IgD-negative memory B cell (primary cell): ENCODE results near the gene BAAT. TPM values are rescaled to one million over a fixed set of nuclear protein-coding genes. Genes with fewer than 3 reads are reported as not detected.

Source experiments
- H3K27ac Mint-ChIP-seq, 3 donors: one replicate each; pipeline ENCODE4 v1.8.0; 2020 to 2022; ENCODE audit warnings: mild to moderate bottlenecking in 3 of 3, mixed read lengths in 3 of 3, moderate library complexity in 1 of 3
- H3K27me3 Mint-ChIP-seq: one replicate; pipeline ENCODE4 v1.8.0; 2021; ENCODE audit warnings: mixed read lengths
- H3K36me3 Mint-ChIP-seq: one replicate; pipeline ENCODE4 v1.8.0; 2020; ENCODE audit warnings: mild to moderate bottlenecking, mixed read lengths
- H3K4me1 Mint-ChIP-seq, 3 donors: one replicate each; pipeline ENCODE4 v1.8.0; 2020 to 2022; ENCODE audit warnings: mixed read lengths in 3 of 3, mild to moderate bottlenecking in 1 of 3
- H3K4me3 Mint-ChIP-seq, 4 donors: one replicate each; pipeline ENCODE4 v1.8.0; 2020 to 2022; ENCODE audit warnings: mild to moderate bottlenecking in 4 of 4, mixed read lengths in 4 of 4, moderate library complexity in 3 of 4
- H3K9me3 Mint-ChIP-seq, 3 donors: one replicate each; pipeline ENCODE4 v1.8.0; 2020 to 2021; ENCODE audit warnings: mixed read lengths in 3 of 3, mild to moderate bottlenecking in 1 of 3
- polyA plus RNA-seq: library from polyadenylated mRNA; unstranded; fragments of 300-500 nt; fragmentation: Illumina TruSeq; gene quantifications from one replicate; pipeline ENCODE4 v1.2.3, GENCODE V29; 2021

Gene BAAT
- polyA plus RNA-seq, 1 donor from 2014 or later = not detected

- Mint-ChIP-seq H3K27ac (no peak overlapping the region), H3K4me3 (no peak overlapping the region), H3K36me3 (peaks cover 2% of the 10 kb centered on the region), H3K27me3 (no peaks in the 10 kb centered on the region), H3K4me1 (peaks cover 4 to 5% (median 5%) of the 10 kb centered on the region in 3 donors), H3K9me3 (peaks cover 0 to 10% (median 1%) of the 10 kb centered on the region in 3 donors)
Measured at GRCh38 chr9:101383361-101383760, 1.4 kb downstream of the BAAT start.

GRCh38 chr9:101381833-101382342 is 2.9 kb downstream of the BAAT start:
- Mint-ChIP-seq H3K27me3 (no peaks in the 10 kb centered on the region), H3K4me1 (no peaks in the 10 kb centered on the region), H3K27ac (no peak overlapping the region), H3K4me3 (no peak overlapping the region), H3K9me3 (peaks cover 0 to 20% (median 4%) of the 10 kb centered on the region in 3 donors), H3K36me3 (no peaks in the 10 kb centered on the region)

GRCh38 chr9:101381118-101381517 is 3.7 kb downstream of the BAAT start:
- Mint-ChIP-seq H3K36me3 (no peaks in the 10 kb centered on the region), H3K4me3 (no peak overlapping the region), H3K9me3 (peaks cover 0 to 20% (median 4%) of the 10 kb centered on the region in 3 donors), H3K27me3 (no peaks in the 10 kb centered on the region), H3K27ac (no peak overlapping the region), H3K4me1 (no peaks in the 10 kb centered on the region)

GRCh38 chr9:101380295-101380694 is 4.5 kb downstream of the BAAT start:
- H3K27me3 Mint-ChIP-seq = no peaks in the 10 kb centered on the region
- H3K27ac Mint-ChIP-seq = no peak overlapping the region
- peaks cover 0 to 17% (median 4%) of the 10 kb centered on the region in 3 donors for H3K9me3 Mint-ChIP-seq
- no peak overlapping the region for H3K4me3 Mint-ChIP-seq
- H3K36me3 Mint-ChIP-seq = no peaks in the 10 kb centered on the region
- H3K4me1 Mint-ChIP-seq = no peaks in the 10 kb centered on the region

GRCh38 chr9:101376111-101376848 is 8.5 kb downstream of the BAAT start:
- no peaks in the 10 kb centered on the region for H3K4me1 Mint-ChIP-seq
- peaks cover 2% of the 10 kb centered on the region for H3K27me3 Mint-ChIP-seq
- no peaks in the 10 kb centered on the region for H3K36me3 Mint-ChIP-seq
- H3K4me3 Mint-ChIP-seq = no peak overlapping the region
- H3K27ac Mint-ChIP-seq = no peak overlapping the region
- peaks cover 0 to 13% (median 5%) of the 10 kb centered on the region in 3 donors for H3K9me3 Mint-ChIP-seq

GRCh38 chr9:101375546-101375945 is 9.3 kb downstream of the BAAT start:
- H3K27me3 Mint-ChIP-seq = peaks cover 4% of the 10 kb centered on the region
- H3K36me3 Mint-ChIP-seq = no peaks in the 10 kb centered on the region
- peaks cover 0 to 13% (median 5%) of the 10 kb centered on the region in 3 donors for H3K9me3 Mint-ChIP-seq
- H3K4me3 Mint-ChIP-seq = no peak overlapping the region
- no peaks in the 10 kb centered on the region for H3K4me1 Mint-ChIP-seq
- no peak overlapping the region for H3K27ac Mint-ChIP-seq

GRCh38 chr9:101372327-101373118 is 12.3 kb downstream of the BAAT start:
- Mint-ChIP-seq H3K27me3 (peaks cover 4% of the 10 kb centered on the region), H3K4me1 (no peaks in the 10 kb centered on the region), H3K4me3 (no peak overlapping the region), H3K36me3 (no peaks in the 10 kb centered on the region), H3K9me3 (peaks cover 0 to 8% (median 2%) of the 10 kb centered on the region in 3 donors), H3K27ac (no peak overlapping the region)

GRCh38 chr9:101371813-101372212 is 13.0 kb downstream of the BAAT start:
- Mint-ChIP-seq H3K4me3 (no peak overlapping the region), H3K9me3 (peaks cover 0 to 4% (median 2%) of the 10 kb centered on the region in 3 donors), H3K4me1 (no peaks in the 10 kb centered on the region), H3K36me3 (no peaks in the 10 kb centered on the region), H3K27ac (no peak overlapping the region), H3K27me3 (peaks cover 4% of the 10 kb centered on the region)

- Mint-ChIP-seq H3K36me3 (no peaks in the 10 kb centered on the region), H3K9me3 (peaks cover 0 to 4% (median 2%) of the 10 kb centered on the region in 3 donors), H3K4me3 (no peak overlapping the region), H3K27me3 (peaks cover 4% of the 10 kb centered on the region), H3K27ac (no peak overlapping the region), H3K4me1 (no peaks in the 10 kb centered on the region)
Measured at GRCh38 chr9:101369884-101370531, 14.8 kb downstream of the BAAT start.

- no peaks in the 10 kb centered on the region for H3K36me3 Mint-ChIP-seq
- peaks cover 4% of the 10 kb centered on the region for H3K27me3 Mint-ChIP-seq
- no peaks in the 10 kb centered on the region for H3K4me1 Mint-ChIP-seq
- peaks cover 0 to 4% (median 2%) of the 10 kb centered on the region in 3 donors for H3K9me3 Mint-ChIP-seq
- H3K27ac Mint-ChIP-seq = no peak overlapping the region
- no peak overlapping the region for H3K4me3 Mint-ChIP-seq
Measured at GRCh38 chr9:101369286-101369685, 15.5 kb downstream of the BAAT start.

GRCh38 chr9:101367323-101367722 is 17.5 kb downstream of the BAAT start:
- no peak overlapping the region for H3K4me3 Mint-ChIP-seq
- H3K4me1 Mint-ChIP-seq = no peaks in the 10 kb centered on the region
- H3K36me3 Mint-ChIP-seq = peaks cover 2% of the 10 kb centered on the region
- H3K27me3 Mint-ChIP-seq = peaks cover 4% of the 10 kb centered on the region
- no peak overlapping the region for H3K27ac Mint-ChIP-seq
- H3K9me3 Mint-ChIP-seq = peaks cover 0 to 4% (median 2%) of the 10 kb centered on the region in 3 donors

GRCh38 chr9:101366038-101366756 is 18.6 kb downstream of the BAAT start:
- Mint-ChIP-seq H3K4me3 (no peak overlapping the region), H3K4me1 (no peaks in the 10 kb centered on the region), H3K9me3 (no peaks in the 10 kb centered on the region), H3K27me3 (peaks cover 1% of the 10 kb centered on the region), H3K27ac (no peak overlapping the region), H3K36me3 (peaks cover 2% of the 10 kb centered on the region)

GRCh38 chr9:101365181-101365580 is 19.6 kb downstream of the BAAT start:
- Mint-ChIP-seq H3K27ac (no peak overlapping the region), H3K36me3 (peaks cover 4% of the 10 kb centered on the region), H3K9me3 (peaks cover 0 to 2% (median 0%) of the 10 kb centered on the region in 3 donors), H3K4me1 (no peaks in the 10 kb centered on the region), H3K4me3 (no peak overlapping the region), H3K27me3 (no peaks in the 10 kb centered on the region)

GRCh38 chr9:101362450-101362849 is 22.4 kb downstream of the BAAT start:
- Mint-ChIP-seq H3K4me3 (no peak overlapping the region), H3K4me1 (no peaks in the 10 kb centered on the region), H3K27ac (no peak overlapping the region), H3K9me3 (peaks cover 0 to 2% (median 0%) of the 10 kb centered on the region in 3 donors), H3K36me3 (peaks cover 4% of the 10 kb centered on the region), H3K27me3 (peaks cover 1% of the 10 kb centered on the region)
